SK-N-SH (cell line): Measurements from ENCODE around the gene TBC1D5.

ENCODE experiments used
- CTCF ChIP-seq: fragments of 200-600 bp; sonication (generic); IDR thresholded peaks from 2 replicates; pipeline ENCODE4 v1.6.1; 2017; ENCODE audit warnings: antibody characterized with exemption, mild to moderate bottlenecking, moderate library complexity
- FOXJ3 ChIP-seq: sonication (generic); formaldehyde crosslinking; IDR thresholded peaks from 2 replicates; pipeline ENCODE4 v1.5.1; 2020; ENCODE audit warnings: mild to moderate bottlenecking, missing genetic modification reagents
- FOXM1 ChIP-seq: IDR thresholded peaks from 2 replicates; pipeline ENCODE4 v1.4.0; 2012; ENCODE audit warnings: low read depth, mild to moderate bottlenecking
- POLR2AphosphoS5 ChIP-seq: IDR thresholded peaks from 2 replicates; pipeline ENCODE4 v1.6.1; 2012; ENCODE audit warnings: low read depth, low read length
- TAF1 ChIP-seq: IDR thresholded peaks from 2 replicates; pipeline ENCODE4 v1.6.1; 2012; ENCODE audit warnings: low read depth, mild to moderate bottlenecking, low read length, moderate library complexity, borderline replicate concordance
- TCF12 ChIP-seq: IDR thresholded peaks from 2 replicates; pipeline ENCODE4 v1.4.0; 2012
- TEAD4 ChIP-seq: IDR thresholded peaks from 2 replicates; pipeline ENCODE4 v1.4.0; 2012; ENCODE audit warnings: mild to moderate bottlenecking, borderline replicate concordance; ENCODE audit not compliant: insufficient read depth
- YY1 ChIP-seq: IDR thresholded peaks from 2 replicates; pipeline ENCODE4 v1.4.0; 2012; ENCODE audit warnings: low read depth, mild to moderate bottlenecking
- TF ChIP-seq, protein P1 (sequence below): IDR thresholded peaks from 2 replicates; pipeline ENCODE4 v1.6.1; 2012; ENCODE audit warnings: mild to moderate bottlenecking, low read depth, low read length, moderate library complexity

DNA sequence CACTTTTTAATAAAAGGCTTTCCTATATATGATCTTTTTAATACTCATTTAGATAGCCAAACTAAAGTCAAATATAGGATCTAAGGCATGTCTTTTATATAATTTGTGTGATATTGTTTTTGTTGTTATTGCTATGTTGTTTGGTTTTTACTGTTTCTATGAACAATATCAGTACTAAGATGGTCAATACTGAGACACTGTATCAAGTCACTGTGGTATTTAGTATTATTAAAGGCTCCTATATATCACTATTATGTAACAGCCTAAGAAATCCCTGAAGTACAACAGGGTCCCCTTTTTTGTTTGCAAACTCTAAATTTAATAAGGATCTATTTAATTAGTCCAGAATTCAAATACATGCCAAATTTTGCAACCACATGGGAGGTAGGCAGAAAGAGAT, 61.9 kb downstream of the TBC1D5 start:
- TF ChIP-seq, protein P1, sequence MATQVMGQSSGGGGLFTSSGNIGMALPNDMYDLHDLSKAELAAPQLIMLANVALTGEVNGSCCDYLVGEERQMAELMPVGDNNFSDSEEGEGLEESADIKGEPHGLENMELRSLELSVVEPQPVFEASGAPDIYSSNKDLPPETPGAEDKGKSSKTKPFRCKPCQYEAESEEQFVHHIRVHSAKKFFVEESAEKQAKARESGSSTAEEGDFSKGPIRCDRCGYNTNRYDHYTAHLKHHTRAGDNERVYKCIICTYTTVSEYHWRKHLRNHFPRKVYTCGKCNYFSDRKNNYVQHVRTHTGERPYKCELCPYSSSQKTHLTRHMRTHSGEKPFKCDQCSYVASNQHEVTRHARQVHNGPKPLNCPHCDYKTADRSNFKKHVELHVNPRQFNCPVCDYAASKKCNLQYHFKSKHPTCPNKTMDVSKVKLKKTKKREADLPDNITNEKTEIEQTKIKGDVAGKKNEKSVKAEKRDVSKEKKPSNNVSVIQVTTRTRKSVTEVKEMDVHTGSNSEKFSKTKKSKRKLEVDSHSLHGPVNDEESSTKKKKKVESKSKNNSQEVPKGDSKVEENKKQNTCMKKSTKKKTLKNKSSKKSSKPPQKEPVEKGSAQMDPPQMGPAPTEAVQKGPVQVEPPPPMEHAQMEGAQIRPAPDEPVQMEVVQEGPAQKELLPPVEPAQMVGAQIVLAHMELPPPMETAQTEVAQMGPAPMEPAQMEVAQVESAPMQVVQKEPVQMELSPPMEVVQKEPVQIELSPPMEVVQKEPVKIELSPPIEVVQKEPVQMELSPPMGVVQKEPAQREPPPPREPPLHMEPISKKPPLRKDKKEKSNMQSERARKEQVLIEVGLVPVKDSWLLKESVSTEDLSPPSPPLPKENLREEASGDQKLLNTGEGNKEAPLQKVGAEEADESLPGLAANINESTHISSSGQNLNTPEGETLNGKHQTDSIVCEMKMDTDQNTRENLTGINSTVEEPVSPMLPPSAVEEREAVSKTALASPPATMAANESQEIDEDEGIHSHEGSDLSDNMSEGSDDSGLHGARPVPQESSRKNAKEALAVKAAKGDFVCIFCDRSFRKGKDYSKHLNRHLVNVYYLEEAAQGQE = no peak
- no peak for TF ChIP-seq CTCF
- no peak for TF ChIP-seq POLR2AphosphoS5
- no peak for TF ChIP-seq TAF1
- TF ChIP-seq FOXJ3 = no peak
- TF ChIP-seq TEAD4 = no peak
- TF ChIP-seq FOXM1 = no peak
- TF ChIP-seq TCF12 = no peak
- no peak for TF ChIP-seq YY1
